NCI-H460 (cell line): ENCODE measurements around the gene MSANTD1. TPM values are rescaled to one million over a fixed set of nuclear protein-coding genes. Genes with fewer than 3 reads are reported as not detected.

Source experiments
- DNase-seq: peaks from one replicate; pipeline ENCODE4 v3.0.0-alpha.2; 2016; ENCODE audit warnings: low read depth; ENCODE audit errors: extremely low read depth
- total RNA-seq: library from RNA; depleted of rRNA; stranded (reverse); fragments of >200 nt; shearing (Covaris generic); gene quantifications from 2 replicates; pipeline ENCODE4 v1.2.3, GENCODE V29; 2014

The MSANTD1 gene
- total RNA-seq, 1 experiment from 2014 or later = 0.32 TPM

DNA sequence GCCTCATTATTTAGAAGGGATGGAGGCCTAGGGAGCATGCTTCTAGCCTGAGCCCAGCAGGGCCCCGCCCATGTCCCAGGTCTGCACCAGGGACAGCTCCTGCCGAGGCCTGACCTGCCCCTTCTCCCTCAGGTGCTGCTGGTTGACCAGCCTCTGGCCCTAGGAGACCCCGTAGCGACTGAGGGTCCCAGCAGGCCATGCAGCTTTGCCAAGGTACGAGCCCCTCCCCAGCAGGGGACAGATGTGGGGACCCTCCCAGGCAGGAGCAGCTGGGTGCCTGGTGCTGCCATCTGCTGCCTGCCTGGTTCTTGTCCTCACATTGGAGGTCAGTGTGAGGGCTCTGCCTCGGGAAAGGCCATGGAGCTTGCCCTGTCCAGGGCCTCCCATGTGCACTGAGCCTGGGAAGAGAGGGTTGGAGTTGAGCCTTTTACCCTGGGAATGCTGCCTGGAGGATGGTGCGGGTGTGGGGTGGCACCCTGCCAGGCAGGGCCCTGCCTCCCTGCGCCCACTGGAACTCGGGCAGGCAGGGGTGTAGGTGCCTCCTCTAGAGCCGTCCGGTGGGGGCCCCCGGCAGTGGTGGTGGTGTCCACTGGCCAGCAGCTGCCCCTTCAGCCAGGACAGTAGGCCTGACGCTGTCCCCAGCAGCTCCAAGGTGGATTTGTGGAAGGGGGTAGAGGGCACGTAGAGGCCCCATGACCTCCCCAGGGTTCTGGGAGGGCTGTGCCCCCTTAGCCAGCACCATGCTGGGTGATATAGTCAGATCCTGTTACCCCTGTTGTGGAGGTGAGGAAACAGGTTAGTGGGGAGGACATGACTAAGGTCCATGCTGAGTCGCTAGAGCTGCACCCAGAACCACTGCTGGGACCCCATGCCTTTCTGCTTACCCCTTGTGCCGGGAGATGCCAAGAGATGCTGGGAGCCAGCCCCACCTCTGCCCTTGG, 2.2 kb upstream of the MSANTD1 start:
- DNase-seq = no peak

DNA sequence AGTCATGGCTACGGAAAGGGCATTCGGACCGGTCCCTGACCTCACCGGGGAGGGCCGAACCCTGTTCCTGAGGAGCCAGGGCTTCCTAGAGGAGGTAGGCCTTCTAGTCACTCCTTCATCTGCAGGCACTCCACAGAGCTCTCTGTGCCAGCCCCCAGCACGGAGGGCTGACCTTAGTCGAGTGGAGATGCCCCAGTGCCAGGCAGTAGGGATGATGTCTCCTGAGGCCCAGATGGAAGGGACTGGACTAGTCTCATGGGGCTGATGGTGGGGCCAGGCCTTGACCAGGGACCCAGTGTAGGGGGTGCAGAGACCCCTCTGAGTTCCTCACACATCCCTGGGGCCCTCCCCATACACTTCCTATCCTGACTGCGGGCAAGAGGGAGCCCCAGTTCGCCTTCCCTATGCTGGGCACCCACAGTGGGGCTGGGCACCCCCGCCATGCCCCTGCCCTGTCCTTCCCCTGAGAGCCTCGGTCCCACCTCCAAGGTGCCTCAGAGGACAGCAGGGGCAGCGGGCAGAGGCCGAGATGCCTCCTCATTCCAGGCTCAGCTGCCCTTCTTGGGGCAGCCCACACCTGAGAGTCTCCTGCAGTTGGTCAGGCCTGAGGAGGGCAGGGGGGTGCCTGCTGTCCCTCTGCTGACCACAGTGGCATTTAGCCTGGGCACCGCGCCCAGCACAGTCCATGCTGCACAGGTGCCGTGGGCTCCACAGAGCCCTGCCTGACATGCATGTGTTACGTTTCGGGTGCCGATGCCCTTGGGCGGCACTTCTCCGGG, 1.4 kb upstream of the MSANTD1 start:
- no peak for DNase-seq

DNA sequence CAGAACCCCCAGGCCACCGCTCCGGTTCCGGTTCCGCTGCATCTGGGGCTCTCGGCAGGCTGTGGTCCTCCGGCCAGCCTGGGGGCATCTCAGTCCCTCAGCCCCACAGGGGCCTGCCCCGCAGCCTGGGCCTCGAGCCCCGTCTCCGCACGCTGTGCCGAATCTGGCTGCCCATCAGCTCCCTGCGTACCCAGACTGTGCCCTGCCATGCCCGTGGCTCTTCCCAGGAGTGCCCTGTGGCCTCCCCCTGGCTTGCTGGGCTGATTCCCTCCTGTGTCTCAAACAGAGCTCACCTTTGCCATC, 830 bp upstream of the MSANTD1 start:
- DNase-seq = no peak

DNA sequence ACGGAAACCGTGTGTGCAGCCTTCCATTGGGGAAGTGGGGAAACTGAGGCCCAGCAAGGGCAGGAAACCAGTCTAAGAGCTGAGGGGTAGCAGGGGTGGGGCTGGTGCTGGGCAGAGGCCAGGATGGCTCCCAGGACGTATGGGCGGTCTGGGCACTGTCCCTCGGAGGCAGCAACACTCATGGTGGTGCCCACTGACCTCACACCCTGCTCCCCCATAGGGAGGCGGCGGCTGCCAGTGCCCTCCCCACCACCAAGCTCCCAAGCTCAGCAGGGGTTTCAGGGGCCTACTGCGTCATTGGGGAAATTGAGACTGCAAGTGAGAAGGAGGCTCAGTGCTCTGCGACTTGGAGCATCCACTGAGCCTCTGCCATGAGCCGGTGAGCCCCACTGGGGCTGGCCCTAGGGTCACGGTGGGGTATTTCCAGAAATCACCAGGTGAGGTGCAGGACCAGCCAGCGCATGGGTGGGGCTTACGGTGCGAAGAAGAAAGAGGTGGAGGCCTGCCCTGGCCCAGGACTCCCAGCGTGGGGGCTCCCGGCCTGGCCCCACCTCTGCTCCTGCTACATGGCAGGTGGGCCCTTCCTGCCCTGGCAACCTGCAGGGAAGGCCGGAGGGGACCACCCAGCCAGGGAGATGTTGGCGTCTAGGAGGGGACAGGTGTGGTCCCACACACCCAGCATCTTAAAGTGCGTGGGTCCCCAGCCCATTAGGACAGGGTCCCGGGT, 915 bp downstream of the MSANTD1 start:
- no peak for DNase-seq

DNA sequence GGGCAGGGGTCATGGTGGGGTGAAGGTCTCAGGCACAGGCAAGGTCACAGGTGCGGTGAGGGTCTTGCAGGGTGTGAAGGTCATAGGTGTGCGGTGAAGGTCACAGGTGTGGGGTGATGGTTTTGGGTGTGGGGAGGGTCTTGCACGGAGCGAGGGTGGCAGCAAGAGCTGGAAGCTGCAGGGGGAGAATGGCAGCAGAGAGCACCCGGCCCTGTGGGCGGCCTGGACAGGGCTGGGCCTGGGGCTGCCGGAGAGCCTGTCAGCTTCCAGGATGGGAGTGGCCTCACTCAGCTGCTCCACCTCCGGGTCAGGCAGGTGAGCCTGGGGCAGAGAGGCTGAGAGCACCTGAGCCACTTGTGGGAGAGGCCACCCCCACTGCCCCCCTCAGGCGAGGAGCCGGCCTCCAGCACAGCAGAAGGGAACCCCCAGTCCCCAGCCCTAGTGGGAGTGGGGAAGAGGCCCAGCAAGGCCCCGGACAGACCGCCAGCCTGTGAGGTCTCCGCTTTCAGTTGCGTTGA, 1.5 kb downstream of the MSANTD1 start:
- DNase-seq = no peak

DNA sequence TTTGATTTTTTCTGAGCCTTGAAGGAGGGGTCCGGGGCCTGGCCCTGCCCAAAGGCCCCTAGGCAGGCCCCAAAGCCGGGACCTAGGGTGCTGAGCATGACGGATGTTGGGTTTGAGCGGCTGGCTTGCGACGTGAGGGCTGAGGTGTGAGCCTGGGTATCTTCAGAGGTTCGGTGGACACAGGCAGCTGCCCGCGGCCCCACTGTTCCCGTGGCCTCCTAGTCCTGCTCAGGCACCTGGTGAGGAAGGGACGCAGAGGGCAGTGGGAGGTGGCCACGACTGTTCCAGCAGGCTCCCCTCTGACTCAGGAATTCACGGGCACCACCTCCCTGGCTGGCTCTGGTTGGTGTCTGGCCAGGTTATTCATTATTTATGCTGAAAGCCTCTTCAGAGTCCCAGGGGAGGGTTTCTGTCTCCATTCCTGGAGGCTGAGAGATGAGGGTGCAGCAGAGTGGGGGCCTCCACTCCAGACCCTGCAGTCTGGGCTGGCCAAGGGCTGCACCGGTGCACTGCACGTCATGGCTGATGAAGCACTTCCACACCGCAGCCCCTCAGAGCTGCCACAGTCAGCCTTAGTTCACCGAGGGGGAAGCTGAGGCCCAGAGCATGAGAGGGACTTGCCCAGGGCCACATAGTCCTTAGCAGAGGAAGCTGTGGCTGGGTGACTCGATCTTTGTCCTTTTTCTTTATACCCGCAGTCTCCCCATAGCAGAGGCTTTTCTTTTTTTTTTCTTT, 2.2 kb downstream of the MSANTD1 start:
- no peak for DNase-seq

DNA sequence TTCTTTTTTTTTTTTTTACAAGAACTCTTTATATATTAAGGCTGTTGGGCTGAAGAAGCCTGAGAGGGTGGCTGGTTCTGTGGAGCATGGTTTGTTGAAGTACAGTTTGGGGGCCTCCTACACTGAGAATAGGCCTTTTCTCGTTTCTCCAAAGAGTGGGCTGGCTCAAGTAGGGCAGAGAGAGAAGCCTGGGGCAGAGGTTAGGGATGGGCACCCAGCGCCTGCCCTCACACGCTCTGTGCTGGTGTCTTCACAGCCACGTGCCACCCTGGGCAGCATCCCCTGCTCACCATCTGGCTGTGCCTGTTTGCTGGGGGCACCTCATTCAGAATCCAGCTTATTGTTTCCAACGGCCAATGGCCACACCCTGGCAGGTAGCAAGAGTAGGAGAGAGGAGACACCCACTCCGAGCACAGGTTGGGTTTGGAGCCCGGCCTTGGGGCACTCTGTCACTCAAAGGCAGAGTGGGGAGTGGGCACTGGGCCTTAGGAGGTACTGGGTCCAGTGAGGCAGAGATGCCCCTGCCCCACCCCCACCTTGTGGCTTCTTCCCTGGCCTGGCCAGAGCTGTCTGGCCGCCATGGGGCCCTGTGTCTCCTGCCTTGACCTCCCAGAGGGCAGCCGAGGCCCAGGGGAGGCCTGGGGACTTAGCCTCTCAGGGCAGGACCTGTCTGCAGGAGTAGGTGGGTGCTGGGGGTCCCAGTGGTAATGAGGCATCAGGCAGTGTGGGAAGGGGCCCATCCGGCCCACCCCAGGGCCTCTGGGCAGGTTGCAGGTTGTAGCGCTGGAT, 2.9 kb downstream of the MSANTD1 start:
- DNase-seq = no peak

DNA sequence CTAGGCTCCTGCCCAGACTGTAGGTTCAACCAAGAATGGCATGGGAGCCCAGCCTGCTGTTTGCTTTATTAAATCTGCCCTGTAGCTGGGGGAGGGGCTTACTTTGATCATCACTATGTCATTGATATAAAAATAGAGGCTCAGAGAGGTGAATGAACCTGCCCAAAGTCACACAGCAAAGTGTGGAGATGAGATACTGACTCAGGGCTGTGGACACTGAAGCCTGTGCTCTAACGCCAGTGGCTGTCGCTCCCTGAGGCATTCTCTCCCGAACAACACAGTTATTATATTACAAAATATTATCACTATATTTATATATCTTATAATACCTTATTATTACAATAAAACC, 3.5 kb downstream of the MSANTD1 start:
- no peak for DNase-seq

DNA sequence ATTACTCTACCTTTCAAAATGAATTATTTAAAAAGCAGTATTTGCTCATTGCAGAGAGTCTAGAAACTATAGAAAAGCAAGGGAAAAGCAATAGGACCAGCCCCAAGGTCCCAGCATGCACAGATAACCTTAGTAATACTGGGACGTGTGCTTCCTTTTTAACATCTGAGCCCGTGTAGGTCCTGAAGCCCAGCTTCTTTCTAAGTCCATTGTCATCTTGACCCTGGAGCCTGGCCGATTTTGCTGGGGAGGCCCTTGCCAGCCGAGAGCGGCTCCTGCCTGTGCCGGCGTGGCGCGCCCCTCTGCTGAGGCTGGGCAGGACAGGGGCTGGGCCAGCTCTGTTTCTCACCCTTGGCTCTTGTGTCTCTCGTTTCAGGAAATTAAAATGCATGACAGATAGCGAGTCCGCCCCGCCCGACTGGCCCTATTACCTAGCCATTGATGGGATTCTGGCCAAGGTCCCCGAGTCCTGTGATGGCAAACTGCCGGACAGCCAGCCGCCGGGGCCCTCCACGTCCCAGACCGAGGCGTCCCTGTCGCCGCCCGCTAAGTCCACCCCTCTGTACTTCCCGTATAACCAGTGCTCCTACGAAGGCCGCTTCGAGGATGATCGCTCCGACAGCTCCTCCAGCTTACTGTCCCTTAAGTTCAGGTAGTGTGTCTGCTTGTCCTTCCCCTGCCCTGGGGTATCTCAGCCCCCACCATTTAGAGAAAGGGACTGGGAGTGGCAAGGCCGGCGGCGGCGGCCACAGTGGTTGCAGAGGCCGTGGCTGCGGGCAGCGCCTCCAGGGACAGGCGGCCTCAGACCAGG, 4.1 kb downstream of the MSANTD1 start:
- no peak for DNase-seq

DNA sequence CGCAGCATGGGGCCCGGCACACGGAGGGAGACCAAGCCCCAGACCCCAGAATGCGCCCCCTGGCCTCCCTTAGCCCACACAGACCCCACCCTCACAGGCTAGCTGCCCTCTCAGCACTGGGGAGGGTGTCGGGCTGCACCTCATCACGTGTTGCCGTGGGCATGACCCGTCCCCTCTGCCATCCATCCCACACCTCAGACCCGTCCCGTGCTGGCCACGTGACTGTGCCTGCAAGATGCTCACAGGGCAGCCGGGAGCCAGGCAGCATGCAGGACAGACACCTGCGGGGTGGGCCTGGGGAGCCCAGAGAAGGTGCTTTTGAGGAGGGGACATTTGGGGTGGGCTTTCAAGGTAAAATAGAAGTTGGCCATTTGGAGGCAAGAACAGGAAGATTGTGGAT, 4.8 kb downstream of the MSANTD1 start:
- no peak for DNase-seq

DNA sequence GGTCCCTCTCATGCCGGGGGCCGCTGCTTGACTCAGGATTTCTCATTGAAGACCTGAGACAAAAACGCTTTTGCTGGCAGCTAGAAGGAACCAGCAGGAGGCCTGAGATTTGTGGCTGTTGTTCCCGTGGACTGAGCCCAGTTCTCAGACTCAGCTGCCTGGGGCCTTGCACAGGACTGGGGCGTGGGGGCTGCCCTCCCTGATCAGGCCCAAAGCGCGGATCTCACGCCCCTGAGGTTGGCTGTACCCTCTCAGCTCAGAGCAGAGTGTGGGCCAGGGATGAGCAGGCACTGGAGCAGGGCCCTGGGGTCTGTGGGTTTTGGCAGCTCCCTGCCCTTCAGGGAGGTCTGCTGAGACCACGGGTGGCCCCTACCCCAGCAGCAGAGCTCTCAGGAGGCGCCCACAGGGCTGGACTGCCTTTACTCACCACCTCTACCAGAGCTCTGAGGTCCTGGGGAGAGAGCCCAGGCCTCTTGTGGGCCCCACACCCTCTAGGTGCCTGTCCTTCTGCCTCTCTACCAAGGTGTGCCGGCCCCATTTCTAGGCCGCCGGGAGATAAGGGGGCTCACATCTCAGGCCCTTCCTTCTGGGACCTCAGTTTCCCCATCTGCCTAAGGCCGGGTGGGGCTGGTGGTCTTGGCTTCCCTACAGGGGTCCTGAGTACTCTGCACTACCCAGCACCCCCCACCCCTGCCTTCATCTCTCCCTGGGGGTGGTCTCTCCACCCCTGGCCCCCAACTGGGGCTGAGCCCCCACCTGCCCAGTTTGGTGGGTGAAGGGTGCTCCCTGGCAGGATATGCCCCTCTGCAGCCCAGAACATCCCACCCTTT, 5.6 kb downstream of the MSANTD1 start:
- DNase-seq = no peak

DNA sequence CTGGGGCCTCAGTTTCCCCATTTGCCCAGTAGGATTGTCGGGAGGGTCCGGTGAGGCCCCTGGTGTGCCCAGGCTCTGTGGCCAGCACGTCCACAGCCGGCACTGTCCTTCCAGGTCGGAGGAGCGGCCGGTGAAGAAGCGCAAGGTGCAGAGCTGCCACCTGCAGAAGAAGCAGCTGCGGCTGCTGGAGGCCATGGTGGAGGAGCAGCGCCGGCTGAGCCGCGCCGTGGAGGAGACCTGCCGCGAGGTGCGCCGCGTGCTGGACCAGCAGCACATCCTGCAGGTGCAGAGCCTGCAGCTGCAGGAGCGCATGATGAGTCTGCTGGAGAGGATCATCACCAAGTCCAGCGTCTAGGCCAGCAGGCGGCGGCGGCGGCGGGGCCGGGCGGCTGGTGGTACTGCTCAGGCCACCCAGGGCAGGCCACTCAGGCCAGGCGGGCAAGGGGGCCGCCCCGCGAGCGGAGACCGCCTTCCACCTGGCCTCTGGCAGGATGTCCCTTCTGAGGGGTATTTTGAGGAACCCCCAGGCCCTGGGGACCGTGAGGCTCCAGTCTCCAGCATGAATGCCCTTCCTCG, 6.7 kb downstream of the MSANTD1 start:
- DNase-seq = no peak

DNA sequence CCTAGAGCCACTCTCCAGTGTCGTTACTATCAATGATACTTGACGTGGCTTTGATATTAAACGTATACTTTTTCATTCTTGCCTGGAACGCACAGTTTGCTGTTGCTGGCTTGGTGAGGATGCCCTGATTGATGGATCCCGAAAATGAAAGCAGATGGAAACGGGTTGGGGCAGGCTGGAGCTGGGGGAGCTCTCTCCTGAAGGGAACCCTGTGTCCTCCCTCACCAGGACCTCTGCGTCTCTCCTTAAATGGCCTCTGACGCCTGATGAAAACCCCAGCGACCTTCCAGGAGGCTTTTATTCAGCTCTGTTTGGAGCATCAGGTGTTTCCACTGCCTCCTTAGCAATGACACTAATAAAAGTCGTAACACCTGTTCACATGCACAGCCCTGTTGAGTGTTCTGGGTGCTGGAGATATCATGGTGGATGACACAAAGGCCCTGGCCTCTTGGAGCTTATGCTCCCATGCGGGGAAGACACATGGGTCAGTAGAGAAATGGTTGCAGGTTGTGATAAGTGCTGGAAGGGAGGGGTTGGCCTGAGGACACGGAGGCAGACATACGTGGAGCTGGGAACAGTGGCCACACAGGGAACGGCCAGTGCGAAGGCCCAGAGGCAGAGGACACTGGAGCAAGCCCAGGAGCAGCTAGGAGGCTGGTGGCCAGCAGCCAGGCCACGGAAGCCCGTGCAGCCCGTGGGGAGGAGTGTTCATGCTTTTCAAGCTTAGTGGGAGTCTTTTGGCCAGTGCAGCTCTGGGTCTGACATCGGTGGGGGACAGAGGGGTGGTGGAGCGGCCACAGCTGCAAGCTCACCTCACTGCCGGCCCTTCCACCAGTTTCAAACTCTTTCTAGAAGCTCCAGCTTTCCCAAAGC, 7.5 kb downstream of the MSANTD1 start:
- DNase-seq = no peak

DNA sequence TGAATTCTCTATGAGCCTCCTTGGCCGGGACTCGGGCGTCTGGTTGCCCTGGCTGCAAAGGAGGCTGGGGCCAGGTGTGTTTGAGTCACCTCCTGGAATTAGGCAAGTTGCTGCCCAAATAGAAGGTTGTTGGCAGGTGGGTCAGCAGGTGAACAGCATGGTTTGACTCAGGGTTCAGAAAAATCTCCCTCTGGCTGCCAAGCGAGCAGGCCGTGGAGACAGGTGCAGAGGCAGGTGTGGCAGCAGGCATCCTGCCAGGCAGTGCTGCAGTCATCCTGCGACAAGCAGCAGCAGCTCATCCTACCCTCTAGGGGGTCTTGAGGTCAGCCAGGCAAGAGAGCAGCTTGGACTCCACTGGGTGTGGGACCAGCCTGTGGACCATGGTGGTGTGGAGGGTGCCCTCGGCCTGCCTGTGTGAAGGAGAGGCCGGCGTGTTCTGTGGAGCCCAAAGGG, 8.2 kb downstream of the MSANTD1 start:
- no peak for DNase-seq

DNA sequence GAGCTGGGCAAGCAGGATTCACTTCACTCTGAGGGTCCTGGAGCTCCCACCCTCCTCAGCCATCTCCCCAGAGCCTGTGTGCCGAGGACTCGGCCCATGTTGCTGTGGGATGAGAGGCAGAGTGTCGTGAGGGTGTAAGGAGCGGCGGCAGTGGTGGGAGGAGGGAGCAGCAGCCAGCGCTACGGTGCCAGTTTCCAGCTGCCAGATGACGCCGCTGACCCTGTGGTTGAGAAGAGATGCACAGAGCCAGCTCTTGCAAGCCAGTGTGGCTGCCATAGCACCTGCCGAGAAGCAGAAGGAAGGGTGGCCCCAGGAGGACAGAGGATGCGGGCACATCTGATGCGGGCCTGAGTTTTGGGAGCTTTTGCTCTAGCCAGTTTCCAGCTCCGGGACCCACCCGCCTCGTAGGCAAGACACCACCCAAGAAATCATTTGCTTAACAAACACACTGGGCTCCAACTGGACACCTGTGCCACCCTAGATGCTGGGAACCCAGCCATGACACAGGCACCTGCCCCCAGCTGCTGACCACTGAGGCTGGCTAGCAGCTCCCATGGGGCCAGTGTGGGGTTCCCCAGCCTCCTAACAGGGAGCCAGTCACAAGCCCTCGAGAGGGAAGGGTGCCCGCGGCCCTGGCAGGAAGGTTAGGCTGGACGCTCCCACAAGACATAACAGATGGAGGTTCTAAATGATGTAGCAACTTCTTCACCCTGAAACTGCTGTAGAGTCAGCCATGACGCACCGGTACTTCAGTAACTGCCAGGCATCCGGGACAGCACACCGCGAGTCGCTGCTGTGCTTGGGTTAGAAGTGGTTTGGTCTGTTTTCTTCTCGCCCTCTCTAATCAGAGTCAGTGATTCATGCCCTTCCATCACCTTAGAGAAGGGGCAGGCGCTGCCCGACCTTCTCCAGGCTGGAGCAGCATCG, 8.9 kb downstream of the MSANTD1 start:
- DNase-seq = no peak
